Hematopoietic multipotent progenitor cell treated with erythropoietin and hydrocortisone succinate and interleukin-3 and kit ligand, for 17 days (in vitro differentiated cells): ENCODE results near the gene RER1.

Experiments used
- DNase-seq: peaks from one replicate; pipeline ENCODE4 v3.0.0-alpha.2; 2015; ENCODE audit warnings: low spot score

The RER1 gene

GRCh38 chr1:2407166-2407990 lies 15.7 kb downstream of the RER1 start:
- DNase-seq, result no peak

GRCh38 chr1:2407991-2408275 lies 16.3 kb downstream of the RER1 start:
- DNase-seq, result no peak

- no peak for DNase-seq
These were observed 16.8 kb downstream of the RER1 start for GRCh38 chr1:2408456-2408855.

GRCh38 chr1:2408859-2409276 lies 17.2 kb downstream of the RER1 start:
- DNase-seq, result no peak

GRCh38 chr1:2409745-2410144 lies 18.1 kb downstream of the RER1 start:
- DNase-seq, result no peak

- no peak for DNase-seq
These were observed 20.3 kb downstream of the RER1 start for GRCh38 chr1:2411801-2412394.

GRCh38 chr1:2412395-2412772 lies 20.7 kb downstream of the RER1 start, which contains the start of gene PEX10:
Gene PEX10 (minus strand): TSS chr1:2412564. CDS start chr1:2412502, 62 bp downstream.
- DNase-seq, result peak; percentile 97

GRCh38 chr1:2412773-2413494 lies 21.3 kb downstream of the RER1 start:
- DNase-seq, result no peak

GRCh38 chr1:2413495-2414296 lies 22.1 kb downstream of the RER1 start:
- DNase-seq, result no peak

GRCh38 chr1:2414297-2414958 lies 22.8 kb downstream of the RER1 start:
- peak; percentile 69 for DNase-seq

- DNase-seq, result no peak
These were observed 23.7 kb downstream of the RER1 start for GRCh38 chr1:2415337-2415736.

GRCh38 chr1:2415801-2416208 lies 24.2 kb downstream of the RER1 start:
- DNase-seq, result no peak

GRCh38 chr1:2416403-2416802 lies 24.8 kb downstream of the RER1 start:
- no peak for DNase-seq

GRCh38 chr1:2417083-2417832 lies 25.6 kb downstream of the RER1 start:
- DNase-seq, result no peak

- no peak for DNase-seq
These were observed 26.2 kb downstream of the RER1 start for GRCh38 chr1:2417833-2418225.

- no peak for DNase-seq
These were observed 27.2 kb downstream of the RER1 start for GRCh38 chr1:2418791-2419320.

- DNase-seq, result no peak
These were observed 27.8 kb downstream of the RER1 start for GRCh38 chr1:2419416-2419815.

GRCh38 chr1:2422523-2422922 lies 30.9 kb downstream of the RER1 start:
- no peak for DNase-seq

GRCh38 chr1:2425892-2426291 lies 34.3 kb downstream of the RER1 start:
- DNase-seq, result no peak

- DNase-seq, result no peak
These were observed 34.9 kb downstream of the RER1 start for GRCh38 chr1:2426540-2426939.

GRCh38 chr1:2427051-2427450 lies 35.4 kb downstream of the RER1 start:
- DNase-seq, result no peak
